ENCODE measurements around the gene NET1.

DNA sequence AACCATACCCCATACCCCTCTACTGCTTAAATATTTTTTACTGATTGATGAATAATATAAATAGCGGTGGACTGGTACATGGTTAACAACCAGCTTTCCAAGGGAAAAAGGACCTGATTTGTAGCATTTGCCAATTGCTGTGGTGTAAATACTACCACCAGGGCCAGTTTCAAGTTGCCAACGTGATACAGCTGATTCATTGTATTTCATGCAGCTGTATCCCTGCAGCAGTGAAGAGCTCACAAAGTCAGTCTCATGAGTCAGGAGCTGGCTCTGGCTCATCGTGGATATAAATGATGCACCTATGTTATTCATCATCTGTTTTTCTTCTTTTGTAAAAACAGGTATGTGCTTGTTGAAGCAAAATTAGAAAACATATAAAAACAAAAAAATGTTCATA lies 71.8 kb downstream of the NET1 start:
- no peak for TF ChIP-seq POLR2A (IDR thresholded peaks at IDR 0.05)
- TF ChIP-seq, protein P1, sequence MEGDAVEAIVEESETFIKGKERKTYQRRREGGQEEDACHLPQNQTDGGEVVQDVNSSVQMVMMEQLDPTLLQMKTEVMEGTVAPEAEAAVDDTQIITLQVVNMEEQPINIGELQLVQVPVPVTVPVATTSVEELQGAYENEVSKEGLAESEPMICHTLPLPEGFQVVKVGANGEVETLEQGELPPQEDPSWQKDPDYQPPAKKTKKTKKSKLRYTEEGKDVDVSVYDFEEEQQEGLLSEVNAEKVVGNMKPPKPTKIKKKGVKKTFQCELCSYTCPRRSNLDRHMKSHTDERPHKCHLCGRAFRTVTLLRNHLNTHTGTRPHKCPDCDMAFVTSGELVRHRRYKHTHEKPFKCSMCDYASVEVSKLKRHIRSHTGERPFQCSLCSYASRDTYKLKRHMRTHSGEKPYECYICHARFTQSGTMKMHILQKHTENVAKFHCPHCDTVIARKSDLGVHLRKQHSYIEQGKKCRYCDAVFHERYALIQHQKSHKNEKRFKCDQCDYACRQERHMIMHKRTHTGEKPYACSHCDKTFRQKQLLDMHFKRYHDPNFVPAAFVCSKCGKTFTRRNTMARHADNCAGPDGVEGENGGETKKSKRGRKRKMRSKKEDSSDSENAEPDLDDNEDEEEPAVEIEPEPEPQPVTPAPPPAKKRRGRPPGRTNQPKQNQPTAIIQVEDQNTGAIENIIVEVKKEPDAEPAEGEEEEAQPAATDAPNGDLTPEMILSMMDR (IDR thresholded peaks at IDR 0.05) = no peak

Data from thyroid gland (tissue), 4 donors.